GM12892 (cell line): ENCODE results near the gene OSTF1.

ENCODE experiments used
- POLR2A ChIP-seq: IDR thresholded peaks from 2 replicates; pipeline ENCODE4 v1.6.1; 2011; ENCODE audit warnings: low read depth, low read length, control low read depth
- POLR2AphosphoS5 ChIP-seq: IDR thresholded peaks from 2 replicates; pipeline ENCODE4 v1.6.1; 2011; ENCODE audit warnings: low read depth, low read length, control low read depth

GRCh38 chr9:75156858-75157257 is 68.5 kb downstream of the OSTF1 start:
- TF ChIP-seq POLR2A: no peak
- no peak for TF ChIP-seq POLR2AphosphoS5
